SH-SY5Y (cell line): ENCODE measurements around the gene CDC20.

Experiments
- GATA2 ChIP-seq: IDR thresholded peaks from 2 replicates; pipeline ENCODE4 v1.6.1; 2011; ENCODE audit warnings: mild to moderate bottlenecking, low read depth, low read length
- GATA3 ChIP-seq: IDR thresholded peaks from 2 replicates; pipeline ENCODE4 v1.6.1; 2011; ENCODE audit warnings: low read depth, mild to moderate bottlenecking, low read length, moderate library complexity

The CDC20 gene

DNA sequence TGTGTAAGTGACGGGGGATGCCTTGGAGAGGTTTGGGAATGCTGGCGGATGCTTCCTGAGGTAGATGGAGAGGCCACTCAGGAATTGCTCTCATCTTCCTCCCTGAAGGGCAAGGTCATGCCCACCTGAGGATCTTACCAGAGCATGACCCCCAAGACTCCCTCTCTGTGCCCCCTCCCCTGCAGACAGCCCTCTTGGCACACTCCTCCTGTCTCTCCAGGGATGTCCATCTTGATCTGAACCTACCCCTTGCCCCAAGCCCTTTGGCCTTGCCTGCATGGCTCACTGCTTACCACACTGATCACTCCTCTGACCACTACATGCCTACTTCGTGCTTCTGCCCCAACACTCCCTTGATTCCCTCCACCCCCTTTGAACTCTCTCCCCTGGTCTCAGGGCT lies 39.0 kb upstream of the CDC20 start:
- TF ChIP-seq GATA3 (no peak), GATA2 (no peak)

DNA sequence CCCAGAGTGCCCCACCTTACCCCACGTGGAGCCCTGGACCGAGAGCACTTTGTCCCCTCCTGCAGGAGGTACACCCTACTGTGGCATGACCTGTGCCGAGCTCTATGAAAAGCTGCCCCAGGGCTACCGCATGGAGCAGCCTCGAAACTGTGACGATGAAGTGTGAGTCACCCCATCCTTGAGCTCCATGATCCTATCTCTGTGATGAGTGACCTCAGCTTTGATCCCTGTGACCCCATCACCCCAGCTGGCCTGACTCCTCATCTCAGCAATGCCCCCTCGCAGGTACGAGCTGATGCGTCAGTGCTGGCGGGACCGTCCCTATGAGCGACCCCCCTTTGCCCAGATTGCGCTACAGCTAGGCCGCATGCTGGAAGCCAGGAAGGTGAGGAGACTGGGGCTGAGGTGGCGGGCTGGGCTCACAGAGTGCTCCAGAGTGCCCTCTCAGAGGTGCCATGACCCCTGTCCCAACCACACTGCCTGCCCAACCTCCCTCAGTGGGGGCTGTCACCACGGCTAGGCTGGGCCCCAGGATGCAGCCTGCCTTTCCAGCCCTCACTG lies 37.4 kb upstream of the CDC20 start:
- TF ChIP-seq GATA2 = no peak
- no peak for TF ChIP-seq GATA3

DNA sequence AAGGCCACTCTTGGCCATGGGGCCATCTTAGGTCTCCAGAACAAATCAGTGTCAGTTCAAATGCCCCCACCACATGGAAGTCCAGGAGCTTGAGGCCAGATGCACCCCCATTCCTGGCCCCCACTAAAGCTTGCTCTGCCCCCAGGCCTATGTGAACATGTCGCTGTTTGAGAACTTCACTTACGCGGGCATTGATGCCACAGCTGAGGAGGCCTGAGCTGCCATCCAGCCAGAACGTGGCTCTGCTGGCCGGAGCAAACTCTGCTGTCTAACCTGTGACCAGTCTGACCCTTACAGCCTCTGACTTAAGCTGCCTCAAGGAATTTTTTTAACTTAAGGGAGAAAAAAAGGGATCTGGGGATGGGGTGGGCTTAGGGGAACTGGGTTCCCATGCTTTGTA lies 36.3 kb upstream of the CDC20 start:
- TF ChIP-seq GATA3 (no peak), GATA2 (no peak)

DNA sequence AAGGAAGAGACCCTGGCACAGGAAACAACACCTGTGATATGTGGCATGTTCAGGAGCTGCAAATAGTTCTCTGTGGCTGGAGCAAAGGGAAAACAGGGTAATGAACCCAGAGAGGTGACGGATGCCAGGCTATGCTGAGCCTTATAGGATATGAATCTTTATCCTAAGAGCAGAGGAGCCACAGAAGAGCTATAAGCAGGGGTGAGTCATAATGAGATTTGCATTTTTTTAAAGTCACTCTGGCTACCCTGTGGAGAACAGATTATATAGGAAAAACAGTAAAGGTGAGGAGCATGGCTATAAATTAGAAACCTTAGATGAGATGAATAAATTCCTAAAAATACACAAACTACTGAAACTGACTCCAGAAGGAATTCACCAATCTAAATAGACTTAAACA lies 34.0 kb upstream of the CDC20 start:
- no peak for TF ChIP-seq GATA2

DNA sequence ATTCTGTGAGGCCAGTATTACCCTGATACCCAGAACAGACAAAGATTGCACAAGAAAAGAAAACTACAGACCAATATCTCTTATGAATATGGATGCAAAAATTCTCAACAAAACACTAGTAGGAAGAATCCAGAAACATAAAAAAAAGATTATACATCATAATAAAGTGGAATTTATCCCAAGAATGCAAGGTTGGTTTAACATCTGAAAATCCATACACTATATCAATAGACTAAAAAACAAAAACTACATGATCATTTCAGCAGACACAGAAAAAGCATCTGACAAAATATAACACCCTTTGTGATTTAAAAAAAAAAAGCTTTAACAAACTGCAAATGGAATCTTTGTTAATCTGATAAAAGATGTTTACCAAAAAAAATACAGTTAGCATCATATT lies 33.4 kb upstream of the CDC20 start:
- TF ChIP-seq GATA3 = no peak
- no peak for TF ChIP-seq GATA2

DNA sequence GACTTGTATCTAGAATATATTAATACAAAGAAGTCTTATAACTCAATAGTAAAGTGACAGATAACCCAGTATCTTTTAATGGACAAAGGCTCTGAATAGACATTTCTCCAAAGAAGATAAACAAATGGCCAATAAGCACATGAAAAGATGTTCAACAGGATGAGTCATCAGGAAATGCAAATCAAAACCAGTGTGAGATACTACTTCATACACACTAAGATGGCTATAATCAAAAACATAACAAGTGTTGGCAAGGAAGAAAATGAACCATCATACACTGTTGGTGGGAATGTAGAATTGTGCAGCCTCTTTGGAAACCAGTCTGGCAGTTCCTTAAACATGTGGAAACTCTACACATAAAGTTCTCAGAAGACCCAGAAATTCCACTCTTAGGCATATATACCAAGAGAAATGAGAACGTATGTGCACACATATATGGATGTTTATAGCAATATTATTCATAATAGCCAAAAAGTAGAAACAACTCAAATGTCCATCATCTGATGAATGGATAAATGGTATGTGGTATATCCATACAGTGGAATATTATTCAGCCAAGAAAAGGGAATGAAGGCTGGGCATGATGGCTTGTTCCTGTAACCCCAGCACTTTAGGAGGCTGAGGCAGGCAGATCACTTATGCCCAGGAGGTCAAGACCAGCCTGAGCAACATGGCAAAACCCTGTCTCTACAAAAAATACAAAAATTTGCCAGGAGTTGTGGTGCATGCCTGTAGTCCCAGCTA lies 31.1 kb upstream of the CDC20 start:
- TF ChIP-seq GATA3 = no peak

DNA sequence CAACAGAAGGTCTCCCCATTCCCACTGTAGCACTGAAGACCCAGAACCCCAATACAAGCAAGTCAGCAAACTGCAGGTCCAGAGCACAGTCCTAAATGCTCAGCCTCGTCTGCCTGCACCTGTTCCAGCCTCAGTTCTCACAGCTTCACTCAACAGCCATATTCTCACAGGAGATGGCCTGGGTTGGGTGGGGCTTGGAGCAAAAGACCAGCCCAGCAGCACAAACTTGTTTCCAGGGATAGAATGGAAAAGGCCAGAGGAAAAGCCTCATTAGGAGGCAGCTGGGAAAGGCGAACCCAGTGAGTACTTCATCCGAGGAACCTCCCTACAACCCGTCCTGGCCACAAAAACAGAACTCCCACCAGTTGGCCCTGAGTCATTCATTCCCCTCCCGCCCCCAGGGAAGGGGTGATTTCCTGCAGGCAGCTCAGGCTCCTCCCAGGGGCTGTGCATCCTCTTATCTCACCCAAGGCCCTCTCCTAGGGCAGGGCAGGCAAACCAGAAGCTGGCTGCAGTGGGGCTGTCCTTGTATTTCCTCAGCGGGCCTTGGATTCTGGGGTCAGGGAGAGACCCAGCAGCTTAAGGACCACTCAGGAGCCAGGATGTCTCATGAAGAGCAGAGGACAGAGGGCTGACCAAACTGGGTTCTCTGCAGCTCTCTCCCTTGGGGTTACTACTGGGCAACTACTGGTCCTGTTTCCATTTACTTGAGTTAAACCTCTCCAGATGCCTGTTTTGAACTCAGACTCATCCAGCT lies 28.6 kb upstream of the CDC20 start:
- TF ChIP-seq GATA2 = no peak
- no peak for TF ChIP-seq GATA3

DNA sequence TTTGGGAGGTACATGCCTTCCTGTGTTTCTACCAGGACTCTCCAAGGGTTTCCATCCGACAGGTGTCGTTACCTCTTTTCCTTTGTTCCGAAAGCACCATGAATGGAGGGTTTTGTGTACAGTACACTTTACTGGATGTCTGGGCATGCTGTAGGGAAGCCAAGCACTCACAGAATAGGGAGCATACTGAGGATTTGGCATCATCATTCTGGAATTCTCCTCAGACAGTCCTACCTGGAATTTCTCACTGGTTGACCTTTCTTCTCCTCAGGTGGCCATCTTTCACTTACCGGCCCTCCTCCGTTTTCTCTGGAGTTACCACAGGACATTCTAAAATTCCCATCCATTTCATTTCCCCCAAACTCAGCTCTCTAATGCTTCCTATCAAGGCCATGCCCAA lies 27.1 kb upstream of the CDC20 start:
- TF ChIP-seq GATA2 (no peak), GATA3 (no peak)

DNA sequence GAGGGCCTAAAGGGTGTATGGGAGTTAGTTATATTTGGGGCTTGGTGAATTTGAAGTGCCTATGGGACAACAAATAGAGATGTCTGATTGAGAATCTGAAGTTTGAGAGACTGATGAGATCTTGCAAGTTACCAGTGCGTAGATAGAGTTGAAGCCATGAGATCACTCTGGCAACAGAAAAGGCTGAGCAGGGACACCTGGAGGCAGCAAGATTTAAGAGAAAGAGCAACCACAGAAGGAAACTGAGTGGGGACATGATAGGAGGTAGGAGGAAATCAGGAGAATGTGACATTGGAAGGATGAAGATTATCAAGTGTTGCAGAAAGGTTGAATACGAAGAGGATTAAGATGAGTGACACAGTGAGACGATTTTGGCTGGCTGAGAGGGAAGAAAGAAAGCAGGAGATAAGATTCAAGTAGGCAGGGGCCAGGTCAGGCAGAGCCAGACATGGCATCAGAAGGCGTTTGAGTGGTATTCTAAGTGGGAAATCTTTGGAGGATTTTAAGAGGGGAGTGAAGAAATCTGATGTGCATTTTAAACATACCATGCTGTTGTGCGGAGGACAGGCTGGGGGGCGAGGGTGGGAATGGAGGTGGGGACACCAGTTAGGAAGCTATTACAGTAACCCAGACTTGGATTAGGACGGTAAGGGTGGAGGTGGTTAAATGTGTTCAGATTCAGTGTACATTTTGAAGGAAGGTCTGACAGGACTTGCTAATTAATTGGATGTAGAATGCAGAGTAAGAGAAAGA lies 24.2 kb upstream of the CDC20 start:
- TF ChIP-seq GATA2 = no peak
- no peak for TF ChIP-seq GATA3

DNA sequence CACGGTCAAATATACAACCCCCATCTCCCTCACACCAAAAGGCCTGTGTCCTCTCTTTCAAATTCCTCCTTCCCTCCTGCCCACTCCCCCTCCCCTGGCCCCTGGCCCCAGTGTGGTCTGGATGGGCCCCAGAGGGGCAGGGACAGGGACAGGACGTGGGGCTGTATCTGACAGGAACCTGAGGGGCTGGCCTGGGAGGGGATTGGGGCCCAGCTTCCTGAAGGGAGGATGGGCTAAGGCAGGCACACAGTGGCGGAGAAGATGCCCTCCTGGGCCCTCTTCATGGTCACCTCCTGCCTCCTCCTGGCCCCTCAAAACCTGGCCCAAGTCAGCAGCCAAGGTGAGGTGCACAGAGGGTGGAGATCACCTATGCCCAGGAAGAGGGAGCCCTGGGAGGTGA lies 21.2 kb upstream of the CDC20 start, which contains the start of gene MPL:
Gene MPL (plus strand): TSS at position 231 of the 400 bp plus-strand sequence. CDS start 31 bp downstream, at position 262.
- no peak for TF ChIP-seq GATA3
- TF ChIP-seq GATA2 = no peak

DNA sequence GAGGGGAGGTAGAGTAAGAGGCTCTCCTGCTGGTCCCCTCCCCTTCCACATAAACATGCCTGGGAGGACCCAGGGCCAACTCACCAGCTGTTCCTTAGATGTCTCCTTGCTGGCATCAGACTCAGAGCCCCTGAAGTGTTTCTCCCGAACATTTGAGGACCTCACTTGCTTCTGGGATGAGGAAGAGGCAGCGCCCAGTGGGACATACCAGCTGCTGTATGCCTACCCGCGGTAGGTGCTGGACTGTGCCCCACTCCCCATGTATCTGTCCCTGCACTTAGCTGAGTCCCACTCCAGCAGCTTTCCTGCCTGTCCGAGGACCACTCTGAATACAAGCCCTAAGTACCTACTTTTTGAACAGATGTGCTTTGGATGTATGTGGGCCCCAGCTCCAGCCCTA lies 20.8 kb upstream of the CDC20 start:
- TF ChIP-seq GATA3 (no peak), GATA2 (no peak)

DNA sequence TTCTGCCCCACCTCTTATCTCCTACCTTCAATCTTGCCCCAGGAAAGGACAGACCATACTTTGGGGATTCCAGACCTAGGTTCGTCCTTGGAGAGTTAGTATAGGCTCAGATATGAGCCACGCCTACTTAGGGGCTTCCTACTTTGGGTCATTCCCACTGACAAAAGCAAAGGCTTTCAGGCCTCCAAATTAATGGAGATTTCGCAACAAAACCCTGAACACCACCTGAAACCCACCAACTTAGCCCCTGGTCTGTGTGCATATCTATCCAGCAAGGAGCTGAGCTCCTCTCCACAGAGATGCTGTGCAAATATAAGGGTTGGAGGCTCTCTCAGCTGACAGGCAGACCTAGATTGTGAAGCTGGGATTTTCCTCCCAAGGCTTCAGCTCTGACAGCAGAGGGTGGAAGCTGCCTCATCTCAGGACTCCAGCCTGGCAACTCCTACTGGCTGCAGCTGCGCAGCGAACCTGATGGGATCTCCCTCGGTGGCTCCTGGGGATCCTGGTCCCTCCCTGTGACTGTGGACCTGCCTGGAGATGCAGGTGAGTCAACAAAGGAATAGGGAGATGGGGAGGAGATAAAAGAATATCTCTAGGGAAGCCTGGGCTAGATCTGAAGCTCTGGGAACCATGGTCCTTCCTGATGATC lies 19.1 kb upstream of the CDC20 start:
- no peak for TF ChIP-seq GATA2
- no peak for TF ChIP-seq GATA3

DNA sequence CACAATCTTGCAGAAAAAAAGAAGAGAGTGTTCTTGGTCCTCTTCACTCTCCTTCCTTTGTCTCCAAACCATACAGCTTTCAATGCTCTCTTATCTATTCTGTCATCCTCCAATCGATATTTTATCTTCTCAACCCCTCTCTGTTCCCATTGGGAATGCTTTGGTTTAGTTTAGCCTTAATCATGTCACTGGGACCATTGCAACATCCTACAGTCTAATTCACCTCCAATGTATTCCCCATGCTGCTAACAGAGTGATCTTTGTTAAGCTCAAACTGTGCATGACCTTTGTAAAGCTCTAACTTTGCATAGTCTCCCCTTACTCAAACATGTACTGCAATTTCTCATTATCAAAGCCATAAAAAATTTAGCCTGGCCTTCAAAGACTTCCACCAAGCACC lies 18.2 kb upstream of the CDC20 start:
- TF ChIP-seq GATA3 = no peak
- no peak for TF ChIP-seq GATA2

DNA sequence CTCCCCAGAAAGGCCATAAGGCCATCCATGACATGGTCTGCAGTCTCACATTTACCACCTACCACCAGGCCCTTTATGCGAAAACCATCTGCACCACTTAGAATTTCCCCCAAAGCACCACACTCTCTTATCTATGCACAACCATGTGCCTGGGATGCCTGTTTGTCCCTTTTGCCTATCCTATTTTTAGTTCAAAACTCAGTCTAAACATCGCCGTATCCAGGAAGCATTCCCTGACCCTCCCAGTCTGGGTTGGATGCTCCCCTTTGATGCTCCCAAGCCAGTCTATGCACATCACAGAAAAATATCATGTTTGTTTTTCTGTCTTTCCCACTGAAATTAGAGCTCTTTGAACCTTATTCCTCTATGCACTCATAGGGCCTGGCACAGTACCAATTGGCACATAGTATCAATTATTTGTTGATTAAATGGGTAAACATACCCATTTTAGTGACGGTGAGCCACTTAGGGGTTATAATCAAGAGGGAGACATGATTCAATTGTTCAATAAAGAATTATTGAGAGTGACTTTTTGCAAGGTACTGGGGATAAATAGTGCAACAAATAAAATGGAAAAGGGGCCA lies 14.4 kb upstream of the CDC20 start:
- TF ChIP-seq GATA3 (no peak), GATA2 (no peak)
